ENCODE results near the gene NBPF8. TPM values are rescaled to one million over a fixed set of nuclear protein-coding genes. Genes with fewer than 3 reads are reported as not detected.
"Not testable (repeated sequence)": the region's sequence is repeated elsewhere in the genome, so short reads cannot be mapped to it uniquely, and the experiment has no call there.

The NBPF8 gene
- total RNA-seq (10.5 and 15.7 TPM in 2 replicates), polyA plus RNA-seq (21.1 and 21.9 TPM in 2 replicates), polyA minus RNA-seq (21.0 and 27.4 TPM in 2 replicates), Bru-seq, nascent RNA (percentile 57 among the genes with signal in this experiment), BruChase-seq, experiment 1, labeled RNA remaining after a 6-hour chase (percentile 58 among the genes with signal in this experiment), BruChase-seq, experiment 2, labeled RNA remaining after a 2-hour chase (percentile 65 among the genes with signal in this experiment)
- 8.9 and 13.7 TPM in 2 replicates for polyA plus RNA-seq (2011; cell fraction: cytosol; rRNA removed)
- 215 and 244 TPM in 2 replicates for polyA plus RNA-seq (2011; cell fraction: nucleus; rRNA removed)
- polyA plus RNA-seq (2012): 5.9 and 7.4 TPM in 2 replicates
- polyA minus RNA-seq (2011; cell fraction: cytosol; rRNA and poly(A)+ RNA removed): 6.3 TPM
- polyA minus RNA-seq (2011; cell fraction: nucleus; rRNA and poly(A)+ RNA removed): 21.8 and 36.2 TPM in 2 replicates
- long read RNA-seq, partial matches to known transcripts: 3 of 21 reads
- long read RNA-seq, other reads (novel, unspliced or antisense): 18 of 21 reads

DNA sequence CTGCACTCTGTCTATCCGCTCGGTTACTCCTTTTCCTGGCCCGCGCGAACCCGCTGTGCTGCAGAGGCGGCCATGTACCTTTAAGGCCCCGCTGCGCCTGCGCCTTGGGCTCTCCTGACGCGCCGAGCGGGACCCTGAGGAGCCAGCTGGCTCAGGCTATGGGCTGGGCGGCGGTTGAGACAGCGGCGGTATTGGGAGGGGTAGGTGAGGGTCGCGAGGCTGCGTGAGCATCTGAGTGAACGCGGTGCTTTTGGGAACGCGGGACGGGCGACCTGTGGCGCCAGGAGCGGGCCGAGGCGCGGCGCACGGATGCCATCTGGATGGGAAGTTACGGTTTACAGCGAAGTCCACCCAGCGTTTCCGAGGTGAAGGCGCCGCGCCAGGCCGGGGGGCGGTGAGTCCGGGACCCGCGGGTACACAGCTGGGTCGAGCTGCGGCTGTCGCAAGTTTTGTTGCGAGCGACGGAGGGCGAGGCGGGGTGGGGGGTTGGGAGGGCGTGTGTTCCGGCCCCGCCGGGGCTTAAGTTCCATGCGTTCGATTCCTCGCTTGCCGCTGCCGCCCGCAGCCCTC, at the start of gene NBPF8:
Gene NBPF8 (plus strand): TSS at position 125 of the 570 bp plus-strand sequence. CDS start 21,488 bp downstream, outside the sequence.
- H3K36me3 ChIP-seq (ENCODE audit: control insufficient read depth in 2 of 2, extremely low read depth in 1 of 2, insufficient read depth in 2 of 2, low read length in 2 of 2); CTCF ChIA-PET; H3K4me1 ChIP-seq (ENCODE audit: control insufficient read depth, extremely low read depth, insufficient read depth, low read length); H4K20me1 ChIP-seq (replicated peaks; ENCODE audit: control insufficient read depth, extremely low read depth, insufficient read depth, low read length); BruUV-seq (replicated peaks); H3K79me2 ChIP-seq (ENCODE audit: control insufficient read depth, insufficient read depth, low read length); intact Hi-C loops (cut with micrococcal nuclease); H3K9me1 ChIP-seq (replicated peaks; ENCODE audit: control insufficient read depth, extremely low read depth, insufficient read depth, low read length); H3K9me3 ChIP-seq (replicated peaks; ENCODE audit: control insufficient read depth, insufficient read depth, low read length); H3K27me3 ChIP-seq (ENCODE audit: control insufficient read depth in 2 of 2, insufficient read depth in 2 of 2, low read length in 2 of 2); dilution Hi-C loops (cut with MboI; ENCODE audit: extremely low pct_ligation_motif_present, low sequenced_read_pairs); POLR2A ChIA-PET; FAIRE-seq: not testable (repeated sequence)
- peak within 1 kb of the TSS; percentile 23 to 77 (median 33) for H3K4me3 ChIP-seq (replicated peaks in 1 of 3; ENCODE audit: insufficient read depth in 1 of 3, low read depth in 1 of 3, low read length in 3 of 3)
- peak within 1 kb of the TSS; percentile 48 for H2AFZ ChIP-seq (ENCODE audit: low read depth, low read length)
- peak within 1 kb of the TSS; percentile 82 for H3K4me2 ChIP-seq (ENCODE audit: insufficient read depth, low read length)
- peak within 1 kb of the TSS; percentile 9 for H3K9ac ChIP-seq (replicated peaks; ENCODE audit: extremely low read depth, insufficient read depth, low read length)
- peak within 1 kb of the TSS; percentile 18 for H3K27ac ChIP-seq (ENCODE audit: insufficient read depth, low read depth, low read length)
- peak; percentile 45 for DNase-seq (ENCODE audit: low read depth, low spot score)

DNA sequence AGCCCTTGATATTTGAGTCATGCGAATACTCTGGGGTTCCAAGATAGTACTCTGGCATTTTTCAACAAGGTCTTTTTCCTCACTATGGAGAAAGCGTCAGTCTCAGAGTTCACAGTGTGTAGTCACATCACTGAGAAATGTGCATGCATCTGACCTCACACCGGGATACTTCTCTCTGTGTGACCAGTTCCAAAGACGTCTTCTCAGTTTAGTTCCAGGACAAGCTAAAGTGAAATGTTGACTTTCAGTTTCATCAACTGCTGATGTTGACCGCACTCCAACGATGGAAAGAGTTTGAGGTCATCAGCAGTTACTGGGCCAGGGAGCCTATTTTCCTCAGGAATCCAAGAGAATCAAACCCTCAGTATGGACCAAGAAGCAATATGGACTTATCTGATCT, 47.1 kb upstream of the NBPF8 start:
- BruUV-seq (replicated peaks); intact Hi-C loops (cut with micrococcal nuclease); H3K27ac ChIP-seq (ENCODE audit: insufficient read depth, low read depth, low read length); H2AFZ ChIP-seq (ENCODE audit: low read depth, low read length); H4K20me1 ChIP-seq (replicated peaks; ENCODE audit: control insufficient read depth, extremely low read depth, insufficient read depth, low read length); H3K4me2 ChIP-seq (ENCODE audit: insufficient read depth, low read length); H3K4me3 ChIP-seq (replicated peaks in 1 of 3; ENCODE audit: insufficient read depth in 1 of 3, low read depth in 1 of 3, low read length in 3 of 3); H3K79me2 ChIP-seq (ENCODE audit: control insufficient read depth, insufficient read depth, low read length); H3K4me1 ChIP-seq (ENCODE audit: control insufficient read depth, extremely low read depth, insufficient read depth, low read length); dilution Hi-C loops (cut with MboI; ENCODE audit: extremely low pct_ligation_motif_present, low sequenced_read_pairs); H3K9me3 ChIP-seq (replicated peaks; ENCODE audit: control insufficient read depth, insufficient read depth, low read length); H3K36me3 ChIP-seq (ENCODE audit: control insufficient read depth in 2 of 2, extremely low read depth in 1 of 2, insufficient read depth in 2 of 2, low read length in 2 of 2); FAIRE-seq; H3K9ac ChIP-seq (replicated peaks; ENCODE audit: extremely low read depth, insufficient read depth, low read length); CTCF ChIA-PET; H3K9me1 ChIP-seq (replicated peaks; ENCODE audit: control insufficient read depth, extremely low read depth, insufficient read depth, low read length); H3K27me3 ChIP-seq (ENCODE audit: control insufficient read depth in 2 of 2, insufficient read depth in 2 of 2, low read length in 2 of 2); POLR2A ChIA-PET; DNase-seq (ENCODE audit: low read depth, low spot score): not testable (repeated sequence)

DNA sequence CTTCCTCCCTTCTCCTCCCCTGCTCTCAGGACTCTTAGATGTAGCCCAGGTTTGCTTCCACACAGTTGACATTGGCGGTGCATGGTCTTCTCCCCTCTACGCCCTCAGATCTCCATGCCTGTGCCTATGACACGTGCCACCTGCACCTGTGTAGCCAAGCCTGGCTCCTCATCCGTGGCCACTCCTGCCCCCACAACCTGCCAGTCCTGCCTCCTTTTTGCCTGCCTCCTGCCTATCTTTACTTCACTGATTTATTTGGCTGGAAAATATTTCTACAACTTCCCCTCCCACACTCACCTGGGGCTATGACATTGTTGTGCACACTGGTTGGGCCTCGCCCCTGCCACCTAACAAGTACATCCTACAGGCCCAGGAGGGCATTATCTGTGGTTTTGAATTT, 28.2 kb upstream of the NBPF8 start:
- CTCF ChIA-PET; BruUV-seq (replicated peaks): not testable (repeated sequence)

GRCh38 chr1:120388597-120389126, 26.2 kb upstream of the NBPF8 start:
- POLR2A ChIA-PET; CTCF ChIA-PET; H3K36me3 ChIP-seq (ENCODE audit: control insufficient read depth in 2 of 2, extremely low read depth in 1 of 2, insufficient read depth in 2 of 2, low read length in 2 of 2); H3K9me1 ChIP-seq (replicated peaks; ENCODE audit: control insufficient read depth, extremely low read depth, insufficient read depth, low read length); intact Hi-C loops (cut with micrococcal nuclease); H4K20me1 ChIP-seq (replicated peaks; ENCODE audit: control insufficient read depth, extremely low read depth, insufficient read depth, low read length); dilution Hi-C loops (cut with MboI; ENCODE audit: extremely low pct_ligation_motif_present, low sequenced_read_pairs); H3K27me3 ChIP-seq (ENCODE audit: control insufficient read depth in 2 of 2, insufficient read depth in 2 of 2, low read length in 2 of 2); H3K4me3 ChIP-seq (replicated peaks in 1 of 3; ENCODE audit: insufficient read depth in 1 of 3, low read depth in 1 of 3, low read length in 3 of 3); H3K27ac ChIP-seq (ENCODE audit: insufficient read depth, low read depth, low read length); H3K79me2 ChIP-seq (ENCODE audit: control insufficient read depth, insufficient read depth, low read length); H3K9me3 ChIP-seq (replicated peaks; ENCODE audit: control insufficient read depth, insufficient read depth, low read length); H3K9ac ChIP-seq (replicated peaks; ENCODE audit: extremely low read depth, insufficient read depth, low read length); H3K4me1 ChIP-seq (ENCODE audit: control insufficient read depth, extremely low read depth, insufficient read depth, low read length); H3K4me2 ChIP-seq (ENCODE audit: insufficient read depth, low read length); H2AFZ ChIP-seq (ENCODE audit: low read depth, low read length); BruUV-seq (replicated peaks); FAIRE-seq: not testable (repeated sequence)
- peak; percentile 1 for DNase-seq (ENCODE audit: low read depth, low spot score)

More for the DNA sequence above, 28.2 kb upstream of the NBPF8 start:
- H3K27me3 ChIP-seq (ENCODE audit: control insufficient read depth in 2 of 2, insufficient read depth in 2 of 2, low read length in 2 of 2); H3K4me1 ChIP-seq (ENCODE audit: control insufficient read depth, extremely low read depth, insufficient read depth, low read length); intact Hi-C loops (cut with micrococcal nuclease); H3K4me3 ChIP-seq (replicated peaks in 1 of 3; ENCODE audit: insufficient read depth in 1 of 3, low read depth in 1 of 3, low read length in 3 of 3); H3K27ac ChIP-seq (ENCODE audit: insufficient read depth, low read depth, low read length); H3K36me3 ChIP-seq (ENCODE audit: control insufficient read depth in 2 of 2, extremely low read depth in 1 of 2, insufficient read depth in 2 of 2, low read length in 2 of 2); H2AFZ ChIP-seq (ENCODE audit: low read depth, low read length); dilution Hi-C loops (cut with MboI; ENCODE audit: extremely low pct_ligation_motif_present, low sequenced_read_pairs); H3K79me2 ChIP-seq (ENCODE audit: control insufficient read depth, insufficient read depth, low read length); H3K9me3 ChIP-seq (replicated peaks; ENCODE audit: control insufficient read depth, insufficient read depth, low read length); H4K20me1 ChIP-seq (replicated peaks; ENCODE audit: control insufficient read depth, extremely low read depth, insufficient read depth, low read length); H3K9ac ChIP-seq (replicated peaks; ENCODE audit: extremely low read depth, insufficient read depth, low read length); H3K4me2 ChIP-seq (ENCODE audit: insufficient read depth, low read length); POLR2A ChIA-PET; FAIRE-seq; H3K9me1 ChIP-seq (replicated peaks; ENCODE audit: control insufficient read depth, extremely low read depth, insufficient read depth, low read length); DNase-seq (ENCODE audit: low read depth, low spot score): not testable (repeated sequence)
